Heart left ventricle (tissue), 16 donors: ENCODE measurements around the gene CPE. TPM values are rescaled to one million over a fixed set of nuclear protein-coding genes. Genes with fewer than 3 reads are reported as not detected.

Experiments
- ATAC-seq, 4 donors: fragments of 200-7000 bp; cut with Tn5 transposase; one replicate each; pipeline ENCODE4 v1.9.1; 2020 to 2022; ENCODE audit warnings: moderate library complexity in 4 of 4, mild to moderate bottlenecking in 3 of 4, moderate number of reproducible peaks in 1 of 4
- DNase-seq, 5 donors: peaks; one replicate each; pipeline ENCODE4 v3.0.0-alpha.2; 2020
- H3K27ac ChIP-seq, 12 donors: fragments of 200-600 bp; sonication (generic) in 4 of 12; one replicate each; pipeline versions ENCODE4 v1.5.0 to v1.8.0; 2016 to 2022; ENCODE audit warnings: mild to moderate bottlenecking in 2 of 12
- H3K27me3 ChIP-seq, 9 donors: fragments of 200-600 bp; sonication (generic) in 2 of 9; one replicate each; pipeline versions ENCODE4 v1.5.1 to v1.8.0; 2016 to 2022; ENCODE audit warnings: mild to moderate bottlenecking in 3 of 9
- H3K36me3 ChIP-seq, 9 donors: fragments of 200-600 bp; sonication (generic) in 2 of 9; one replicate each; pipeline versions ENCODE4 v1.5.0 to v1.8.0; 2018 to 2022; ENCODE audit warnings: mild to moderate bottlenecking in 2 of 9
- H3K4me1 ChIP-seq, 12 donors: fragments of 200-600 bp; sonication (generic) in 4 of 12; one replicate each; pipeline versions ENCODE4 v1.5.0 to v1.8.0; 2016 to 2022; ENCODE audit warnings: mild to moderate bottlenecking in 3 of 12
- H3K4me3 ChIP-seq, 12 donors: fragments of 200-600 bp; sonication (generic) in 4 of 12; one replicate each; pipeline versions ENCODE4 v1.5.0 to v1.8.0; 2017 to 2022; ENCODE audit warnings: mild to moderate bottlenecking in 9 of 12, moderate library complexity in 4 of 12
- H3K9me3 ChIP-seq, 12 donors: fragments of 200-600 bp; sonication (generic) in 4 of 12; one replicate each; pipeline versions ENCODE4 v1.5.0 to v1.8.0; 2016 to 2022; ENCODE audit warnings: mild to moderate bottlenecking in 1 of 12
- CTCF ChIP-seq, 12 donors: fragments of 200-600 bp; sonication (generic) in 4 of 12; IDR thresholded peaks; one replicate each; pipeline versions ENCODE4 v1.5.0 to v1.8.0; 2018 to 2022; ENCODE audit warnings: antibody characterized with exemption in 12 of 12, mild to moderate bottlenecking in 5 of 12
- POLR2A ChIP-seq, 2 donors: fragments of 450-650 bp; IDR thresholded peaks; one replicate each; pipeline ENCODE4 v1.6.1; 2017; ENCODE audit warnings: antibody characterized with exemption in 2 of 2, mild to moderate bottlenecking in 2 of 2, moderate library complexity in 2 of 2
- WGBS, 4 donors: extraction: QIAGEN DNeasy Blood & Tissue Kit in 2 of 4; methylation state at CpG; one replicate each; pipeline versions ENCODE4 v1.1.5 to v1.1.7; 2013 to 2018; 5-methylcytosine and 5-hydroxymethylcytosine counted together
- intact Hi-C, 10 donors: fragments of 100-400 bp; cut with DNase I; formaldehyde crosslinking; loops; one replicate each; pipeline versions ENCODE4 v1.11.1 to v1.14.2; 2022
- polyA plus RNA-seq, 2 donors: library from polyadenylated mRNA; stranded (reverse); fragments of 200-250 nt; gene quantifications; one replicate each; pipeline ENCODE4 v1.2.3, GENCODE V29; 2013
- total RNA-seq, 9 donors: library from RNA; depleted of rRNA in 2 of 9; stranded (reverse); fragments of >200 nt in 2 of 9; fragmentation: NEBNext Ultra II Directional in 3 of 9; extraction: Animal tissue kit (Norgen Biotek cat#: 25700) in 3 of 9; gene quantifications; one replicate each; pipeline versions ENCODE4 v1.1.0 to v1.2.4, GENCODE V29; 2016 to 2023
- donor health status: ischemic (EF 13 %, LVEDD 7.1; RV severe dilation, severe dysfunction).
- donor health status: healthy with polysubstance abuse.
- donor health status: DM: no; HTN: yes; CAD: no.
- donor health status: DM: no; HTN: no; CAD: no.
- donor health status: ischemic (EF 25% LVEDD 6.9; RV normal size, moderate dysfunction).
- donor health status: ischemic (EF 25% LVEDD 5.7; RV mildly dilated, moderate dysfunction).
- donor health status: healthy.
- donor health status: DM: yes; HTN: yes; CAD: no.
- donor health status: ischemic (EF 35%, LVEDD 5.7; RV mildly dilated, moderate dysfunction).
- donor health status: nonischemic (EF 11% LVEDD 7.7; RV severe dilation, severe dysfunction).
- donor health status: DM: yes; HTN: yes; CAD: no.
- donor health status: PGD.
- donor health status: ischemic (EF 29% LVEDD 5.4; RV normal size, mild dysfunction).
- donor health status: nonischemic (EF 23%, LVEDD 6.1; RV moderate dilation, normal function).

CPE gene
- total and polyA plus RNA-seq, 11 donors, result 13.3 to 115 (median 28.4) TPM

DNA sequence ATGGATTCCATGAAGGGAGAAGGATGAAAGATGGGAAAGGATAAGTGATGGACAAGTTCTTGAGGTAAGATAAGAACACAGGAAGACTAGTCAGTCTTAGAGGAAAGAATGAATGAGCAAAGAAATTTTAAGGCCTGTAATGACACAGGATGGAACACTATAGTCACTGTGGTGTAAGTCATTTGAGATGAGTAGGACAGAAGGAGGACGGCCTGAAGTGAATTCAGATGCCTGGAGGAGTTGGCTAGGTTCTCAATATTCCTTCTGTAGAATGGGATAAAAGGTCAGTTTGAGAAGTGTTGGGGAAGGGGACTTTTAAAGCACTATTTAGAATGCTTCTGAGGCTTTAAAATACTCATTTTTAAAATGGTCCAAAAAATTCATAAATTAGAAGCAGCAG, 47.4 kb upstream of the CPE start:
- no peaks in the 10 kb centered on the region for H3K27me3 ChIP-seq
- 92 to 96% (median 93%) methylated on average over 1 of the region's 1 CpG for WGBS, 4 donors
- H3K4me1 ChIP-seq, result peaks cover 0 to 35% (median 13%) of the 10 kb centered on the region in 12 donors
- ATAC-seq, result no peak
- H3K4me3 ChIP-seq, result no peak overlapping the region
- H3K9me3 ChIP-seq, result no peaks in the 10 kb centered on the region
- H3K27ac ChIP-seq, result no peak overlapping the region
- TF ChIP-seq CTCF (IDR thresholded peaks at IDR 0.05) (no peak), POLR2A (IDR thresholded peaks at IDR 0.05) (no peak)
- peaks cover 0 to 23% (median 11%) of the 10 kb centered on the region in 9 donors for H3K36me3 ChIP-seq
- intact Hi-C loops, result no loop called here
- no peak for DNase-seq

- ATAC-seq, result no peak
- no peak overlapping the region for H3K4me3 ChIP-seq
These were observed 47.0 kb upstream of the CPE start for GRCh38 chr4:165331823-165332222.

DNA sequence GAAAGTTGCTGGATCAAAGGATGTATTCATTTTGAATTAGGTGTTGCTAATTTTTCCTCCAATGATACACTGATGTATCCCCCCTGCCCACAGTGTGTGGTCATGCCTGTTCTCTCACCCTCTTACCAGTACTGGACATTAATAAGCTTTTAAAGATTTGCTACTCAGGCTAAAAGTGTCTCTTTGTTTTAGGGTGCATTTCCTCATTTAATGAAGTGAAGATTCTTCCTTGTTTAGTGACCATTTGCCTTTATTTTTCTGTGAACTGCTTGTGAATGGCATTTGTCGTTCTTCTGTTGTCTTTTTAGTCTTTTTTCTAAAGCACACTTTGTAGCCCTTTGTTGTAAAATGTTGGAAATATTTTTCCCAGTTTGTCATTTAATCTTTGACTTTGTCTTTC, 46.3 kb upstream of the CPE start:
- DNase-seq, result no peak
- ATAC-seq, result no peak
- Histone ChIP-seq H3K36me3 (peaks cover 0 to 33% (median 14%) of the 10 kb centered on the region in 9 donors), H3K27ac (no peak overlapping the region), H3K27me3 (no peaks in the 10 kb centered on the region), H3K9me3 (no peaks in the 10 kb centered on the region), H3K4me1 (peaks cover 0 to 31% (median 12%) of the 10 kb centered on the region in 12 donors), H3K4me3 (no peak overlapping the region)
- no peak for TF ChIP-seq CTCF (IDR thresholded peaks at IDR 0.05)
- TF ChIP-seq POLR2A (IDR thresholded peaks at IDR 0.05), result no peak
- WGBS, 4 donors, result 60 to 69% (median 62%) methylated on average over 1 of the region's 1 CpG
- intact Hi-C loops, result no loop called here

More at GRCh38 chr4:165331823-165332222, 47.0 kb upstream of the CPE start:
- no peak for DNase-seq
- TF ChIP-seq CTCF (IDR thresholded peaks at IDR 0.05) (no peak), POLR2A (IDR thresholded peaks at IDR 0.05) (no peak)
- 80 to 86% (median 85%) methylated on average over 10 of the region's 10 CpGs for WGBS, 4 donors
- peaks cover 0 to 26% (median 11%) of the 10 kb centered on the region in 9 donors for H3K36me3 ChIP-seq
- H3K27ac ChIP-seq, result no peak overlapping the region
- no peaks in the 10 kb centered on the region for H3K27me3 ChIP-seq
- intact Hi-C loops, result no loop called here
- H3K4me1 ChIP-seq, result peaks cover 0 to 31% (median 12%) of the 10 kb centered on the region in 12 donors
- H3K9me3 ChIP-seq, result no peaks in the 10 kb centered on the region

DNA sequence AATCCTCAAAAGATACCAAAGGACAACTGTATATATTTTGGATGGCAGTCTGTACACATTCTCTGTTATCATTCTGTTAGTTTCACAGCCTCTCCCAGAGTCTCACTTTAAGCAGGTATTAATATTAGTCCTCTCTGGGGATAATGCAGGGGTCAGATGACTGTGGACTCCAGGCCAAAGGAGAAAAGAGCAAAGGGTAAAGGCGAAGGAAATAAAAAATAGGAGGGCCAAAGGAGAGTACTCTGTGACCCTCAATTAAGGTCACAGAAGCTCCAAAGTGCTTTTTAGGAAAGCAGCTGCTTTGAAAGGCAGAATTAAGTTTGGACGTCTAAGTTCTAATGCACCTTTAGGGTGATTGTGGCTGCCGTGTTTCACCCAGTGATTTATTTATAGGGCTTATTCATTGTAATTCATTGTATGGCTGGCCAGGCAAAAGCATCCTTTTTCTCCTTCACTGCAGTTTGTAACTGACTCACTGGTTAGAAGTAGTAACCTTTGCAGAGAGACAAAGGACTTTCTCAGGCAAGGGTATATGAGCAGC, 43.6 kb upstream of the CPE start:
- H3K27ac ChIP-seq, result no peak overlapping the region
- H3K27me3 ChIP-seq, result no peaks in the 10 kb centered on the region
- intact Hi-C loops, result no loop called here
- TF ChIP-seq POLR2A (IDR thresholded peaks at IDR 0.05) (no peak), CTCF (IDR thresholded peaks at IDR 0.05) (no peak)
- no peaks in the 10 kb centered on the region for H3K9me3 ChIP-seq
- ATAC-seq (no peak), DNase-seq (no peak)
- WGBS, 4 donors, result 67 to 81% (median 67%) methylated on average over 3 of the region's 3 CpGs
- no peak overlapping the region for H3K4me3 ChIP-seq
- H3K36me3 ChIP-seq, result peaks cover 0 to 60% (median 41%) of the 10 kb centered on the region in 9 donors
- peaks cover 0 to 11% (median 0%) of the 10 kb centered on the region in 12 donors for H3K4me1 ChIP-seq
